IgD-negative memory B cell (primary cell): ENCODE measurements around the gene TNKS2. TPM values are rescaled to one million over a fixed set of nuclear protein-coding genes. Genes with fewer than 3 reads are reported as not detected.

ENCODE experiments used
- H3K27ac Mint-ChIP-seq, 3 donors: one replicate each; pipeline ENCODE4 v1.8.0; 2020 to 2022; ENCODE audit warnings: mild to moderate bottlenecking in 3 of 3, mixed read lengths in 3 of 3, moderate library complexity in 1 of 3
- H3K27me3 Mint-ChIP-seq: one replicate; pipeline ENCODE4 v1.8.0; 2021; ENCODE audit warnings: mixed read lengths
- H3K36me3 Mint-ChIP-seq: one replicate; pipeline ENCODE4 v1.8.0; 2020; ENCODE audit warnings: mild to moderate bottlenecking, mixed read lengths
- H3K4me1 Mint-ChIP-seq, 3 donors: one replicate each; pipeline ENCODE4 v1.8.0; 2020 to 2022; ENCODE audit warnings: mixed read lengths in 3 of 3, mild to moderate bottlenecking in 1 of 3
- H3K4me3 Mint-ChIP-seq, 4 donors: one replicate each; pipeline ENCODE4 v1.8.0; 2020 to 2022; ENCODE audit warnings: mild to moderate bottlenecking in 4 of 4, mixed read lengths in 4 of 4, moderate library complexity in 3 of 4
- H3K9me3 Mint-ChIP-seq, 3 donors: one replicate each; pipeline ENCODE4 v1.8.0; 2020 to 2021; ENCODE audit warnings: mixed read lengths in 3 of 3, mild to moderate bottlenecking in 1 of 3
- polyA plus RNA-seq: library from polyadenylated mRNA; unstranded; fragments of 300-500 nt; fragmentation: Illumina TruSeq; gene quantifications from one replicate; pipeline ENCODE4 v1.2.3, GENCODE V29; 2021

Gene TNKS2
- polyA plus RNA-seq, 1 donor from 2014 or later: 20.1 TPM

DNA sequence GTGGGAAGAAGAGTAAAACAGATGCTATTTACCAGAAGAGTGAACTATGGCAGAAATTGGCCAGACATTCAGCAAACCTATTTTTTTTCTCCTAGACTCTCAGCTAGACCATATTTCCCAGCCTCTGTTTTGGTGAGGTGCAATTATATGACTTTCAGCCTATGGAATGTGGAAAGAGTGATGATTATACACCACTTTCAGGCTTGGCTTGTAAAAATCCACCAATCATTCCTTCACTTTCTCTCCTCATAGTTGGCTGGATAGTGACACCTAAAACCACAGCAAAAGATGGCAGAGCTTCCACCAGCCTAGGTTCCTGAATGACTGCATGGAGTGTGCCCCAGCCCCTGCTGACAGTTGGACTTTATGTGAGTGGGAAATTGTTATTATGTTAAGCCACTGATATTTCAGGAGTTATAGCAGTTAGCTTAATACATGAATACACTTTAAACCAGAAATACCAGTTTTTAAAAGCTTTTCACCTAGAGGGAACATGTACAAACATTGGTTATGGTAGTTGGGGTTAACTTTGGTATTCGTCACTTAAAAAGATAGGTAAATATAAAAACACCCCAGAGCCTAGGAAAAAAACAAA, 19.1 kb upstream of the TNKS2 start:
- Mint-ChIP-seq H3K36me3 (peaks cover 3% of the 10 kb centered on the region), H3K27me3 (peaks cover 2% of the 10 kb centered on the region), H3K9me3 (no peaks in the 10 kb centered on the region), H3K4me1 (peaks cover 0 to 1% (median 0%) of the 10 kb centered on the region in 3 donors), H3K27ac (no peak overlapping the region), H3K4me3 (no peak overlapping the region)

GRCh38 chr10:91782539-91782938, 15.7 kb upstream of the TNKS2 start:
- Mint-ChIP-seq H3K27me3 (no peaks in the 10 kb centered on the region), H3K4me1 (peaks cover 0 to 1% (median 0%) of the 10 kb centered on the region in 3 donors), H3K4me3 (no peak overlapping the region), H3K9me3 (no peaks in the 10 kb centered on the region), H3K27ac (no peak overlapping the region), H3K36me3 (peaks cover 3% of the 10 kb centered on the region)

- H3K27ac Mint-ChIP-seq: no peak overlapping the region
- H3K4me1 Mint-ChIP-seq: no peaks in the 10 kb centered on the region
- no peaks in the 10 kb centered on the region for H3K27me3 Mint-ChIP-seq
- H3K9me3 Mint-ChIP-seq: no peaks in the 10 kb centered on the region
- H3K36me3 Mint-ChIP-seq: peaks cover 4% of the 10 kb centered on the region
- no peak overlapping the region for H3K4me3 Mint-ChIP-seq
Measured at GRCh38 chr10:91785830-91786229, 12.4 kb upstream of the TNKS2 start.

GRCh38 chr10:91787258-91787657, 11.0 kb upstream of the TNKS2 start:
- H3K27ac Mint-ChIP-seq: no peak overlapping the region

DNA sequence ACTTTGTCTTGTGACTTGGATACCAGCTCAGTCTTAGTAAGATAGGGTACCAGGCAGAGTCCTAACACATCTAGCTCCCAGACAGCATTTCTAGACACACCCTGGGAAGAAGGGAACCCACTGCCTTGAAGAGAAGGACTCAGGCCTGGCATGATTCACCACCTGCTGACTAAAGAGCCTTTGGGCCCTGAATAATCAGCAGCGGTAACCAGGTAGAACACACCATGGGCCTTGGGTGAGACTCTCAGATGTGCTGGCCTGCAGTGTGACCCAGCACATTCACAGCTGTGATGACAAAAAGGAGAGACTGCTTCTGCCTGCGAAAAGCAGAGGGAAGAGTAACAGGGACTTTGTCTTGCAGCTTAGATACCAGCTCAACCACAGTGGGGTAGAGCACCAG, 10.4 kb upstream of the TNKS2 start:
- Mint-ChIP-seq H3K4me1 (no peaks in the 10 kb centered on the region), H3K36me3 (peaks cover 1% of the 10 kb centered on the region), H3K27me3 (no peaks in the 10 kb centered on the region), H3K9me3 (no peaks in the 10 kb centered on the region), H3K27ac (no peak overlapping the region), H3K4me3 (no peak overlapping the region)

More at GRCh38 chr10:91787258-91787657, 11.0 kb upstream of the TNKS2 start:
- H3K9me3 Mint-ChIP-seq: no peaks in the 10 kb centered on the region
- peaks cover 1% of the 10 kb centered on the region for H3K36me3 Mint-ChIP-seq
- H3K27me3 Mint-ChIP-seq: no peaks in the 10 kb centered on the region
- no peak overlapping the region for H3K4me3 Mint-ChIP-seq
- no peaks in the 10 kb centered on the region for H3K4me1 Mint-ChIP-seq

GRCh38 chr10:91788527-91788926, 9.7 kb upstream of the TNKS2 start:
- Mint-ChIP-seq H3K9me3 (no peaks in the 10 kb centered on the region), H3K27me3 (no peaks in the 10 kb centered on the region), H3K4me3 (no peak overlapping the region), H3K27ac (no peak overlapping the region), H3K36me3 (peaks cover 1% of the 10 kb centered on the region), H3K4me1 (no peaks in the 10 kb centered on the region)

GRCh38 chr10:91796331-91797047, 1.7 kb upstream of the TNKS2 start:
- H3K27ac Mint-ChIP-seq: peak overlapping the region; percentile 90 to 99 (median 95)
- peaks cover 34 to 43% (median 35%) of the 10 kb centered on the region in 3 donors for H3K4me1 Mint-ChIP-seq
- H3K36me3 Mint-ChIP-seq: peaks cover 3% of the 10 kb centered on the region
- H3K4me3 Mint-ChIP-seq: peak overlapping the region; percentile 87 to 96 (median 92)
- H3K27me3 Mint-ChIP-seq: no peaks in the 10 kb centered on the region
- no peaks in the 10 kb centered on the region for H3K9me3 Mint-ChIP-seq

- no peaks in the 10 kb centered on the region for H3K27me3 Mint-ChIP-seq
- H3K36me3 Mint-ChIP-seq: peaks cover 3% of the 10 kb centered on the region
- H3K27ac Mint-ChIP-seq: peak overlapping the region; percentile 90 to 99 (median 95)
- H3K4me3 Mint-ChIP-seq: peak overlapping the region; percentile 87 to 96 (median 92)
- H3K4me1 Mint-ChIP-seq: peaks cover 37 to 46% (median 38%) of the 10 kb centered on the region in 3 donors
- no peaks in the 10 kb centered on the region for H3K9me3 Mint-ChIP-seq
Measured at GRCh38 chr10:91797048-91797690, 1.1 kb upstream of the TNKS2 start.

GRCh38 chr10:91798649-91799611, 704 bp downstream of the TNKS2 start:
- Mint-ChIP-seq H3K9me3 (no peaks in the 10 kb centered on the region), H3K27me3 (no peaks in the 10 kb centered on the region), H3K36me3 (peaks cover 3% of the 10 kb centered on the region), H3K27ac (peak overlapping the region; percentile 96 to 99 (median 98)), H3K4me1 (peaks cover 47 to 52% (median 51%) of the 10 kb centered on the region in 3 donors), H3K4me3 (peak overlapping the region; percentile 95 to 99 (median 98))

DNA sequence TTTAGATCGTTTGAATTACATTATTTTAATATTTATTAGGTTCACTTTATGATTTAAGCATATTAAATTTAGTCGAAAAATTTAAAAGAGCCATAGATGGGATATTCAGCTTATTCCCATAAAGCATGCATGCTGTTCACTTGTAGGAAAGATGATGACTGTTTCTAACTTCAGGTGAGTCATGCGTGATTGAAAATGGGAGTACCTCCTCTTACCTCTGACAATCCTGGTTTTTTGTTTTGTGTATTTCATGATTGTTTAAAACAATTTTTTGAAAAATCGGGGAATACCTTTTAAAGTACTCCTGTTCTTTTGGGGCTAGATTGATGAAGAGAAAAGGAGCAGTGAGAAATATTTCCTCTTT, 1.4 kb downstream of the TNKS2 start:
- Mint-ChIP-seq H3K9me3 (no peaks in the 10 kb centered on the region), H3K27me3 (no peaks in the 10 kb centered on the region), H3K27ac (peak overlapping the region; percentile 96 to 99 (median 98))

GRCh38 chr10:91800182-91800581, 2.0 kb downstream of the TNKS2 start:
- H3K9me3 Mint-ChIP-seq: no peaks in the 10 kb centered on the region
- peak overlapping the region; percentile 96 to 99 (median 98) for H3K27ac Mint-ChIP-seq
- peak overlapping the region; percentile 77 to 99 (median 96) for H3K4me3 Mint-ChIP-seq
- no peaks in the 10 kb centered on the region for H3K27me3 Mint-ChIP-seq
- peaks cover 47 to 60% (median 59%) of the 10 kb centered on the region in 3 donors for H3K4me1 Mint-ChIP-seq
- peaks cover 3% of the 10 kb centered on the region for H3K36me3 Mint-ChIP-seq

More for the DNA sequence above, 1.4 kb downstream of the TNKS2 start:
- H3K36me3 Mint-ChIP-seq: peaks cover 3% of the 10 kb centered on the region
- peak overlapping the region; percentile 95 to 99 (median 98) for H3K4me3 Mint-ChIP-seq
- peaks cover 51 to 58% (median 58%) of the 10 kb centered on the region in 3 donors for H3K4me1 Mint-ChIP-seq

DNA sequence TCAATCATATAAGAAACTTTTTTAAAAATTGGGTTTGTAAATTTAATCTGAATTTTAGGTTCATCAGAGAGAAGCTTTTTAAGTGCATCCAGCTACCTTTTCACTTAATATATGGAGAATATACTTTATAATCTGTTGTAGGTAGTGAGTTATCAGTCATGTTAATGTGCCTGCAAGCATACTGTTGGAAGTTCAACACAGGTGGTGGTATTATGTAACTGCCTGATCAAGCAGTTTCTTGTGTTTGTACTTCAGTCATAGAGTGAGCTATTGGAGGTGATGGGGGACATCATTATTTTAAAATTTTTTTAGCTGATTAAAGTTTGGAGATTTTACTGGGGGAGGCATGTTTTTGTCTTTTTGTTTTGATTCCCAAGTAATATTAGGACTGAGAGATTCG, 2.5 kb downstream of the TNKS2 start:
- H3K27me3 Mint-ChIP-seq: no peaks in the 10 kb centered on the region
- H3K4me3 Mint-ChIP-seq: peak overlapping the region in 3 of 4 donors; percentile 95 to 99 (median 98)
- no peak overlapping the region for H3K27ac Mint-ChIP-seq
- no peaks in the 10 kb centered on the region for H3K9me3 Mint-ChIP-seq
- H3K4me1 Mint-ChIP-seq: peaks cover 47 to 64% (median 62%) of the 10 kb centered on the region in 3 donors
- peaks cover 3% of the 10 kb centered on the region for H3K36me3 Mint-ChIP-seq

DNA sequence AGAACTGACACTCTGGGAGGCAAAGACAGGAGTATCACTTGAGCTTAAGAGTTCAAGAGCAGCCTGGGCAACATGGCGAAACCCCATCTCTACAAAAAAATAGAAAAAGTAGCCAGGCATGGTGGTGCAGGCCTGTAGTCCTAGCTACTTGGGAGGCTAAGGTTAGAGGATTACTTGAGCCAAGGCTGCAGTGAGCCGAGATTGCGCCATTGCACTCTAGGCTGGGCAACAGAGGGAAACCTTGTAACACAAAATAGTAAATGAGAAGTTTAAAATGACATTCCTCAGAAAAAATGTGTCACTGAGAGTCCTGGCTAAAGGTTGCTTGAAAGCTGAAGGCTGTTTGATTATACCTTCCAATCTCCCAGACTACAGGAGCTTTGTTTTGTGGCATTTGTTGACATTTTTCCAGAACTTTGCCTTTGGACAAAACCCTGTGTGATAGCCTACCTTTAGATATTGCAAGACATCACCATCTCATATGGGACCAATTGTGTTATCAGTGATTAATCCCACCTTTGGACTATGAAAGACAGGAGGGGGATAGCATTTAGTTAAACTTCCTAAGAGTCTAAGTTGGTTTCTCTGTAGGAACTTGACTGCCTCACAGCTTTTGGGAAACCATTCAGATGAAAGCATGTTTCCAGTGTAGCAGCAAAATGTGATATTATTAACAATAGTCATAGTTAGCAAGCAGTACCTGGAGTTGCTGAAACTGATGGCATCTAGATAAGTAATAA, 5.3 kb downstream of the TNKS2 start:
- peaks cover 37 to 57% (median 54%) of the 10 kb centered on the region in 3 donors for H3K4me1 Mint-ChIP-seq
- H3K36me3 Mint-ChIP-seq: peaks cover 3% of the 10 kb centered on the region
- peak overlapping the region in 2 of 3 donors; percentile 13 to 47 for H3K27ac Mint-ChIP-seq
- peak overlapping the region in 2 of 4 donors; percentile 17 to 62 for H3K4me3 Mint-ChIP-seq
- no peaks in the 10 kb centered on the region for H3K9me3 Mint-ChIP-seq
- no peaks in the 10 kb centered on the region for H3K27me3 Mint-ChIP-seq

DNA sequence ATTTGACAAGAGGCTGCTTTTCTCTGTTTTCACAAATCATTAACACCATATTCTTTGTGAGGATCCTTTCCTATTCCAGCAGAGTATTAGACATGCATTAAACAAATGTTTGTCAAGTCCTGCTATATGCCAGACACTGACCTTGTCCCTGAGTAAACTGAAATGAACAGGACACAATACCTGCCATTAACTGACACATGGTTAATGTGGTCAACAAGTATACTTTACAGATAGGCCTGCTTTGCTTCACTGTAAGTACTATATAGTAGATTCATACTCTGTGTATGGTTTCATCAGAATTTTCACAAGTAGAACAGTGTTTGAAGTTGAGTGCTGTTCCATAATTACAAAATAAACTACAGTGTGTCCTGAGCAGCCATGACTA, 5.9 kb downstream of the TNKS2 start:
- H3K36me3 Mint-ChIP-seq: peaks cover 4% of the 10 kb centered on the region
- no peaks in the 10 kb centered on the region for H3K9me3 Mint-ChIP-seq
- H3K4me1 Mint-ChIP-seq: peaks cover 42 to 58% (median 53%) of the 10 kb centered on the region in 3 donors
- peak overlapping the region in 2 of 3 donors; percentile 13 to 47 for H3K27ac Mint-ChIP-seq
- H3K27me3 Mint-ChIP-seq: no peaks in the 10 kb centered on the region
- H3K4me3 Mint-ChIP-seq: peak overlapping the region in 1 of 4 donors; percentile 62
